Ishikawa (cell line): ENCODE results near the gene A1BG.

Experiments used
- CEBPB ChIP-seq: IDR thresholded peaks from 2 replicates; pipeline ENCODE4 v1.6.1; 2012
- CREB1 ChIP-seq: IDR thresholded peaks from 2 replicates; pipeline ENCODE4 v1.6.1; 2012; ENCODE audit warnings: low read depth
- EGR1 ChIP-seq: IDR thresholded peaks from 2 replicates; pipeline ENCODE4 v1.6.1; 2012
- EP300 ChIP-seq: IDR thresholded peaks from 2 replicates; pipeline ENCODE4 v1.6.1; 2012; ENCODE audit warnings: borderline replicate concordance
- FOXM1 ChIP-seq: IDR thresholded peaks from 2 replicates; pipeline ENCODE4 v1.6.1; 2012; ENCODE audit warnings: low read depth, borderline replicate concordance
- MAX ChIP-seq: IDR thresholded peaks from 2 replicates; pipeline ENCODE4 v1.6.1; 2012
- NFIC ChIP-seq: IDR thresholded peaks from 2 replicates; pipeline ENCODE4 v1.6.1; 2012
- RAD21 ChIP-seq: IDR thresholded peaks from 2 replicates; pipeline ENCODE4 v1.6.1; 2012; ENCODE audit warnings: low read depth
- REST ChIP-seq: IDR thresholded peaks from 2 replicates; pipeline ENCODE4 v1.6.1; 2012; ENCODE audit warnings: low read depth, mild to moderate bottlenecking
- TAF1 ChIP-seq: IDR thresholded peaks from 2 replicates; pipeline ENCODE4 v1.6.1; 2012; ENCODE audit warnings: low read depth, mild to moderate bottlenecking
- TCF12 ChIP-seq: IDR thresholded peaks from 2 replicates; pipeline ENCODE4 v1.6.1; 2012; ENCODE audit warnings: low read depth
- TEAD4 ChIP-seq: IDR thresholded peaks from 2 replicates; pipeline ENCODE4 v1.6.1; 2012
- USF1 ChIP-seq: IDR thresholded peaks from 2 replicates; pipeline ENCODE4 v1.6.1; 2012
- YY1 ChIP-seq: IDR thresholded peaks from 2 replicates; pipeline ENCODE4 v1.6.1; 2012; ENCODE audit warnings: low read depth
- ZBTB7A ChIP-seq: IDR thresholded peaks from 2 replicates; pipeline ENCODE4 v1.6.1; 2012; ENCODE audit warnings: low read depth

A1BG gene

GRCh38 chr19:58368561-58369360 is 15.5 kb upstream of the A1BG start:
- no peak for TF ChIP-seq RAD21
- no peak for TF ChIP-seq NFIC
- TF ChIP-seq CREB1: no peak

GRCh38 chr19:58367698-58368454 is 14.6 kb upstream of the A1BG start:
- no peak for TF ChIP-seq YY1
- no peak for TF ChIP-seq RAD21
- TF ChIP-seq ZBTB7A: no peak
- TF ChIP-seq TEAD4: no peak
- TF ChIP-seq USF1: no peak
- no peak for TF ChIP-seq EGR1
- TF ChIP-seq CREB1: no peak
- no peak for TF ChIP-seq CEBPB
- TF ChIP-seq TCF12: no peak
- no peak for TF ChIP-seq NFIC
- no peak for TF ChIP-seq MAX
- TF ChIP-seq TAF1: no peak
- no peak for TF ChIP-seq EP300
- TF ChIP-seq REST: no peak
- TF ChIP-seq FOXM1: no peak

- no peak for TF ChIP-seq CREB1
- no peak for TF ChIP-seq RAD21
- TF ChIP-seq TAF1: no peak
- TF ChIP-seq EGR1: no peak
- TF ChIP-seq TEAD4: no peak
- no peak for TF ChIP-seq MAX
- TF ChIP-seq YY1: no peak
- TF ChIP-seq EP300: no peak
- TF ChIP-seq FOXM1: no peak
- TF ChIP-seq USF1: no peak
- TF ChIP-seq REST: no peak
- TF ChIP-seq ZBTB7A: no peak
- no peak for TF ChIP-seq NFIC
- TF ChIP-seq CEBPB: no peak
- no peak for TF ChIP-seq TCF12
Measured at GRCh38 chr19:58366585-58367430, 13.5 kb upstream of the A1BG start.

GRCh38 chr19:58364146-58364545 is 10.9 kb upstream of the A1BG start:
- no peak for TF ChIP-seq TEAD4
- no peak for TF ChIP-seq FOXM1
- no peak for TF ChIP-seq YY1
- no peak for TF ChIP-seq EP300
- TF ChIP-seq CREB1: no peak
- TF ChIP-seq EGR1: no peak
- TF ChIP-seq CEBPB: no peak
- TF ChIP-seq RAD21: no peak
- no peak for TF ChIP-seq MAX
- TF ChIP-seq TAF1: no peak
- TF ChIP-seq REST: no peak
- no peak for TF ChIP-seq ZBTB7A
- TF ChIP-seq USF1: no peak
- no peak for TF ChIP-seq TCF12
- no peak for TF ChIP-seq NFIC
